ENCODE measurements around the gene OPCML. TPM values are rescaled to one million over a fixed set of nuclear protein-coding genes. Genes with fewer than 3 reads are reported as not detected.

OPCML gene
- total and polyA plus RNA-seq, 2 donors (not counting 1 experiment from before 2014, with no cell fraction given): not detected

GRCh38 chr11:133258751-133259150, 273.6 kb downstream of the OPCML start:
- H3K27me3 ChIP-seq (replicated peaks in 1 of 4; ENCODE audit: control extremely low read depth in 1 of 4, control insufficient read depth in 3 of 4, insufficient read depth in 4 of 4, low read length in 3 of 4): no peaks in the 10 kb centered on the region
- H4K20me1 ChIP-seq (ENCODE audit: control insufficient read depth, insufficient read depth, low read length, poor library complexity, severe bottlenecking): no peaks in the 10 kb centered on the region
- H3K27ac Mint-ChIP-seq: no peak overlapping the region
- H3K79me2 ChIP-seq (ENCODE audit: control insufficient read depth, insufficient read depth, low read length): no peaks in the 10 kb centered on the region
- no peak overlapping the region for H3K4me2 ChIP-seq (replicated peaks; ENCODE audit: low read depth, low read length, poor library complexity, severe bottlenecking)
- no peak overlapping the region for H3K4me3 Mint-ChIP-seq
- ATAC-seq (ENCODE audit: low read depth) (no peak), DNase-seq (no peak)
- H3K9ac ChIP-seq (ENCODE audit: low read length): no peak overlapping the region
- no peak for TF ChIP-seq CTCF (IDR thresholded peaks at IDR 0.05)
- TF ChIP-seq EZH2 (IDR thresholded peaks at IDR 0.05; ENCODE audit: borderline replicate concordance, insufficient read depth, low read depth, low read length, poor library complexity, severe bottlenecking): no peak
- H3K27me3 Mint-ChIP-seq: no peaks in the 10 kb centered on the region
- H3K36me3 ChIP-seq (replicated peaks in 1 of 2; ENCODE audit: control extremely low read depth in 1 of 2, control insufficient read depth in 1 of 2, extremely low read depth in 1 of 2, insufficient read depth in 2 of 2, low read length in 1 of 2): no peaks in the 10 kb centered on the region
- WGBS (ENCODE audit: insufficient coverage): no CpG with 5 or more reads among the region's 2 CpGs
- H3K4me3 ChIP-seq (ENCODE audit: control extremely low read depth in 1 of 5, extremely low read depth in 1 of 5, insufficient read depth in 1 of 5, low read depth in 2 of 5, low read length in 4 of 5): no peak overlapping the region
- H3K4me1 ChIP-seq (ENCODE audit: control insufficient read depth in 2 of 2, insufficient read depth in 2 of 2, low read length in 2 of 2): no peaks in the 10 kb centered on the region
- no peak overlapping the region for H3K27ac ChIP-seq (ENCODE audit: low read length in 2 of 2)
- H3K4me1 Mint-ChIP-seq: no peaks in the 10 kb centered on the region
- no peaks in the 10 kb centered on the region for H3K9me3 ChIP-seq (ENCODE audit: control extremely low read depth in 1 of 3, control insufficient read depth in 2 of 3, insufficient read depth in 1 of 3, low read length in 2 of 3)
- no peaks in the 10 kb centered on the region for H3K9me3 Mint-ChIP-seq (ENCODE audit: insufficient read depth)
- no peak overlapping the region for H2AFZ ChIP-seq (ENCODE audit: insufficient read depth, low read depth, low read length, poor library complexity, severe bottlenecking)
- intact Hi-C loops (cut with micrococcal nuclease): no loop called here
- ChIA-PET CTCF (no interaction called here), POLR2A (no interaction called here)

- Mint-ChIP-seq H3K9me3 (ENCODE audit: insufficient read depth) (no peaks in the 10 kb centered on the region), H3K4me1 (no peaks in the 10 kb centered on the region), H3K4me3 (no peak overlapping the region), H3K27ac (no peak overlapping the region), H3K27me3 (no peaks in the 10 kb centered on the region)
- Histone ChIP-seq H3K36me3 (replicated peaks in 1 of 2; ENCODE audit: control extremely low read depth in 1 of 2, control insufficient read depth in 1 of 2, extremely low read depth in 1 of 2, insufficient read depth in 2 of 2, low read length in 1 of 2) (no peaks in the 10 kb centered on the region), H3K9me3 (ENCODE audit: control extremely low read depth in 1 of 3, control insufficient read depth in 2 of 3, insufficient read depth in 1 of 3, low read length in 2 of 3) (no peaks in the 10 kb centered on the region), H3K27ac (ENCODE audit: low read length in 2 of 2) (no peak overlapping the region), H3K27me3 (replicated peaks in 1 of 4; ENCODE audit: control extremely low read depth in 1 of 4, control insufficient read depth in 3 of 4, insufficient read depth in 4 of 4, low read length in 3 of 4) (no peaks in the 10 kb centered on the region), H4K20me1 (ENCODE audit: control insufficient read depth, insufficient read depth, low read length, poor library complexity, severe bottlenecking) (no peaks in the 10 kb centered on the region), H3K4me1 (ENCODE audit: control insufficient read depth in 2 of 2, insufficient read depth in 2 of 2, low read length in 2 of 2) (no peaks in the 10 kb centered on the region), H3K79me2 (ENCODE audit: control insufficient read depth, insufficient read depth, low read length) (no peaks in the 10 kb centered on the region), H3K4me2 (replicated peaks; ENCODE audit: low read depth, low read length, poor library complexity, severe bottlenecking) (no peak overlapping the region), H2AFZ (ENCODE audit: insufficient read depth, low read depth, low read length, poor library complexity, severe bottlenecking) (no peak overlapping the region), H3K9ac (ENCODE audit: low read length) (no peak overlapping the region), H3K4me3 (ENCODE audit: control extremely low read depth in 1 of 5, extremely low read depth in 1 of 5, insufficient read depth in 1 of 5, low read depth in 2 of 5, low read length in 4 of 5) (no peak overlapping the region)
- DNase-seq (no peak), ATAC-seq (ENCODE audit: low read depth) (no peak)
- ChIA-PET CTCF (no interaction called here), POLR2A (no interaction called here)
- 100% methylated on average over 1 of the region's 3 CpGs for WGBS (ENCODE audit: insufficient coverage)
- TF ChIP-seq CTCF (IDR thresholded peaks at IDR 0.05) (no peak), EZH2 (IDR thresholded peaks at IDR 0.05; ENCODE audit: borderline replicate concordance, insufficient read depth, low read depth, low read length, poor library complexity, severe bottlenecking) (no peak)
- intact Hi-C loops (cut with micrococcal nuclease): no loop called here
These were observed 277.7 kb downstream of the OPCML start for GRCh38 chr11:133254601-133255000.
